ENCODE results near the gene FOSL2. TPM values are rescaled to one million over a fixed set of nuclear protein-coding genes. Genes with fewer than 3 reads are reported as not detected.

The FOSL2 gene
- total RNA-seq, 2 experiments from 2014 or later: 114 to 119 TPM

- intact Hi-C loops (cut with micrococcal nuclease): loop anchor here (5.0 to 10.0 kb wide), 2 partner anchors 54 to 678 kb away; no protein-coding TSS in a partner anchor
- DNase-seq (peak; percentile 62), ATAC-seq (no peak)
- H3K36me3 Mint-ChIP-seq (ENCODE audit: low read depth): peaks cover 14% of the 10 kb centered on the region
- ChIA-PET POLR2A (interaction anchor here (0.8 to 1.7 kb wide), 7 partner anchors 8 to 140 kb away, joined by 3 to 12 read pairs (median 7); no protein-coding TSS in a partner anchor), CTCF (interaction anchor here (0.7 to 1.2 kb wide), 2 partner anchors 31 to 60 kb away, joined by 3 to 4 read pairs; no protein-coding TSS in a partner anchor)
- TF ChIP-seq CTCF (IDR thresholded peaks at IDR 0.05): no peak
- H3K4me3 Mint-ChIP-seq: no peak overlapping the region
- peak overlapping the region; percentile 95 for H3K27ac Mint-ChIP-seq
- peaks cover 30% of the 10 kb centered on the region for H3K4me1 Mint-ChIP-seq (ENCODE audit: low read depth)
- H3K27me3 Mint-ChIP-seq: no peaks in the 10 kb centered on the region
- no peaks in the 10 kb centered on the region for H3K9me3 Mint-ChIP-seq
Measured at GRCh38 chr2:28393114-28393836, 617 bp downstream of the FOSL2 start.

GRCh38 chr2:28394331-28394877 is 1.7 kb downstream of the FOSL2 start:
- peaks cover 35% of the 10 kb centered on the region for H3K4me1 Mint-ChIP-seq (ENCODE audit: low read depth)
- POLR2A ChIA-PET: interaction anchor here (0.7 to 1.4 kb wide), 2 partner anchors 9 to 12 kb away, joined by 3 to 5 read pairs; no protein-coding TSS in a partner anchor
- H3K9me3 Mint-ChIP-seq: no peaks in the 10 kb centered on the region
- no peak for ATAC-seq
- peak; percentile 40 for DNase-seq
- CTCF ChIA-PET: no interaction called here
- H3K36me3 Mint-ChIP-seq (ENCODE audit: low read depth): peaks cover 25% of the 10 kb centered on the region
- H3K4me3 Mint-ChIP-seq: no peak overlapping the region
- intact Hi-C loops (cut with micrococcal nuclease): loop anchor here (5.0 to 10.0 kb wide), 2 partner anchors 53 to 680 kb away; no protein-coding TSS in a partner anchor
- no peak overlapping the region for H3K27ac Mint-ChIP-seq
- no peaks in the 10 kb centered on the region for H3K27me3 Mint-ChIP-seq
- no peak for TF ChIP-seq CTCF (IDR thresholded peaks at IDR 0.05)

GRCh38 chr2:28394997-28395333 is 2.3 kb downstream of the FOSL2 start:
- peaks cover 28% of the 10 kb centered on the region for H3K36me3 Mint-ChIP-seq (ENCODE audit: low read depth)
- H3K4me1 Mint-ChIP-seq (ENCODE audit: low read depth): peaks cover 32% of the 10 kb centered on the region
- H3K4me3 Mint-ChIP-seq: no peak overlapping the region
- ATAC-seq (no peak), DNase-seq (no peak)
- intact Hi-C loops (cut with micrococcal nuclease): loop anchor here (5.0 to 10.0 kb wide), 2 partner anchors 52 to 680 kb away; no protein-coding TSS in a partner anchor
- ChIA-PET POLR2A (interaction anchor here (0.7 to 1.4 kb wide), 2 partner anchors 8 to 12 kb away, joined by 3 to 5 read pairs; no protein-coding TSS in a partner anchor), CTCF (no interaction called here)
- no peaks in the 10 kb centered on the region for H3K9me3 Mint-ChIP-seq
- H3K27ac Mint-ChIP-seq: no peak overlapping the region
- no peak for TF ChIP-seq CTCF (IDR thresholded peaks at IDR 0.05)
- H3K27me3 Mint-ChIP-seq: no peaks in the 10 kb centered on the region

GRCh38 chr2:28395334-28396061 is 2.8 kb downstream of the FOSL2 start:
- ChIA-PET POLR2A (interaction anchor here (0.7 to 1.4 kb wide), 5 partner anchors 7 to 29 kb away, joined by 3 to 5 read pairs (median 4); no protein-coding TSS in a partner anchor), CTCF (interaction anchor here (1.4 kb wide), 1 partner anchor 14 kb away, joined by 3 read pairs; no protein-coding TSS in a partner anchor)
- H3K27ac Mint-ChIP-seq: no peak overlapping the region
- DNase-seq (no peak), ATAC-seq (no peak)
- H3K4me3 Mint-ChIP-seq: no peak overlapping the region
- H3K9me3 Mint-ChIP-seq: no peaks in the 10 kb centered on the region
- TF ChIP-seq CTCF (IDR thresholded peaks at IDR 0.05): no peak
- peaks cover 34% of the 10 kb centered on the region for H3K4me1 Mint-ChIP-seq (ENCODE audit: low read depth)
- no peaks in the 10 kb centered on the region for H3K27me3 Mint-ChIP-seq
- H3K36me3 Mint-ChIP-seq (ENCODE audit: low read depth): peaks cover 33% of the 10 kb centered on the region
- intact Hi-C loops (cut with micrococcal nuclease): loop anchor here (10.0 kb wide), 1 partner anchor 681 kb away; no protein-coding TSS in a partner anchor
